ENCODE data around the gene KRT12.

DNA sequence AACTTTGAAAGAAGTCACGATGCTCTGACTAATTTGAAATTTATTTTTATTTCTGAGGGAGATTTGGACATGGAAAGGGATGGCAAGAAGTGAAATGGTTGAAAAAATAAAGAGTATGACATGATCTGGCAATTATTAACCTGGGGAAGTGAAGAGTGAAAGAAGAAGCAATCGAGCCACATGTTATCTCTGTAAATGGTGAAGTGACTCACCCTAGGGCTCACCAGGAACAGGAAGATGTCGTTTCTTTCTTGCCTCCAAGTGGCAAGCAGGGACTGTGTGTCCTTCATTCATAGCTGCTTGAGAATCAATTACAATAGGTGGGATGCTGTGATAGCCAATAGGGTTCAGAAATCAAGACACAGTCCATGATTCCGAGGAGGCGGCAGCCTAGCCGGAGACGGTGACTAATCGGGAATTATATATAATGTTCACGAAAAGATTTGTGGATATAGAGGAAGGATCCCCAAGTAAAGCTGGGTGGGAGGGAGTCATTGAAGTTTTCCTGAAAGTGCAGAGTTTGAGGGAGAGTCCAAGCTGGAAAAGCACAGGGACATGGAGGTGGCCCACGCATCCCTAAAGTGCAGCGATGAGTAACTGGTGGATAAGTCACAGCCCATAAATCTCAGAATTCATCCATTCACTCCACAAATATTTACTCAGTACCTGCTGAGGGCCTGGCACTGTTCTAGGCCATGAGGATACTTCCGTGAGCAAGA lies 36.3 kb upstream of the KRT12 start:
- TF ChIP-seq MEF2A (IDR thresholded peaks at IDR 0.05; ENCODE audit: borderline replicate concordance, low read depth) = no peak
- no peak for TF ChIP-seq CTCF (IDR thresholded peaks at IDR 0.05)
- TF ChIP-seq EP300 (IDR thresholded peaks at IDR 0.05; ENCODE audit: borderline replicate concordance in 1 of 2, low read depth in 1 of 2, low read length in 1 of 2) = no peak
- TF ChIP-seq ELF1 (IDR thresholded peaks at IDR 0.05) = no peak
- no peak for TF ChIP-seq POLR2AphosphoS5 (IDR thresholded peaks at IDR 0.05; ENCODE audit: low read depth, low read length)
- no peak for TF ChIP-seq MAX (IDR thresholded peaks at IDR 0.05; ENCODE audit: low read depth)
- peak; percentile 23 for TF ChIP-seq JUND (IDR thresholded peaks at IDR 0.05)
- no peak for TF ChIP-seq RXRA (IDR thresholded peaks at IDR 0.05; ENCODE audit: borderline replicate concordance, low read depth)
- no peak for TF ChIP-seq RFX5 (IDR thresholded peaks at IDR 0.05; ENCODE audit: low read length)
- TF ChIP-seq TEAD4 (IDR thresholded peaks at IDR 0.05; ENCODE audit: borderline replicate concordance, insufficient read depth) = no peak
- TF ChIP-seq YY1 (IDR thresholded peaks at IDR 0.05; ENCODE audit: low read depth) = no peak
- no peak for TF ChIP-seq TAF1 (IDR thresholded peaks at IDR 0.05; ENCODE audit: borderline replicate concordance, low read depth, low read length)
- TF ChIP-seq SIN3A (IDR thresholded peaks at IDR 0.05; ENCODE audit: borderline replicate concordance, low read depth, low read length) = no peak
- TF ChIP-seq NFIC (IDR thresholded peaks at IDR 0.05; ENCODE audit: borderline replicate concordance) = 0 out of 2 replicates have a peak, but pooled peaks have one; percentile 17

All from SK-N-SH (cell line).